DMS79 treated with DMSO at 0.1 percent for 48 hours (cell line): Measurements from ENCODE around the gene THRAP3.
A peak's percentile ranks its signal among the peaks of the same experiment; 100 is the strongest.

Source experiments
- DNase-seq: peaks from one replicate; lab custom pipeline; 2025; lab: John Stamatoyannopoulos, UW

Gene THRAP3

GRCh38 chr1:36301220-36301619 lies 77.0 kb downstream of the THRAP3 start:
- no peak for DNase-seq

GRCh38 chr1:36303244-36303643 lies 79.0 kb downstream of the THRAP3 start:
- DNase-seq, result no peak

- DNase-seq, result no peak
Measured at GRCh38 chr1:36303650-36304360, 79.6 kb downstream of the THRAP3 start.

GRCh38 chr1:36304521-36304920 lies 80.3 kb downstream of the THRAP3 start:
- DNase-seq, result no peak

- DNase-seq, result no peak
Measured at GRCh38 chr1:36304970-36305914, 81.0 kb downstream of the THRAP3 start.

- DNase-seq, result no peak
Measured at GRCh38 chr1:36305915-36306209, 81.6 kb downstream of the THRAP3 start.

GRCh38 chr1:36306210-36306901 lies 82.1 kb downstream of the THRAP3 start, which contains the start of gene SH3D21:
Gene SH3D21, plus strand, starts transcription at chr1:36306368. Its CDS starts 53 bp downstream, at chr1:36306421.
- peak; percentile 68 for DNase-seq

GRCh38 chr1:36306902-36307456 lies 82.7 kb downstream of the THRAP3 start:
- DNase-seq, result peak; percentile 92

GRCh38 chr1:36307601-36308330 lies 83.5 kb downstream of the THRAP3 start:
- no peak for DNase-seq

GRCh38 chr1:36309397-36309796 lies 85.2 kb downstream of the THRAP3 start:
- no peak for DNase-seq

GRCh38 chr1:36320291-36320761 lies 96.1 kb downstream of the THRAP3 start:
- DNase-seq, result no peak

- no peak for DNase-seq
Measured at GRCh38 chr1:36320767-36321118, 96.5 kb downstream of the THRAP3 start.

GRCh38 chr1:36321119-36321951 lies 97.1 kb downstream of the THRAP3 start:
- no peak for DNase-seq

- DNase-seq, result no peak
Measured at GRCh38 chr1:36322041-36322785, 98.0 kb downstream of the THRAP3 start.

GRCh38 chr1:36322786-36323635 lies 98.8 kb downstream of the THRAP3 start:
- DNase-seq, result no peak

GRCh38 chr1:36323636-36324352 lies 99.6 kb downstream of the THRAP3 start, which contains the start of gene EVA1B:
Gene EVA1B, minus strand, starts transcription at chr1:36323645. Its CDS starts 608 bp downstream, at chr1:36323037.
- DNase-seq, result peak; percentile 13

GRCh38 chr1:36324353-36324703 lies 100.1 kb downstream of the THRAP3 start:
- DNase-seq, result no peak

GRCh38 chr1:36326499-36326898 lies 102.3 kb downstream of the THRAP3 start:
- peak; percentile 9 for DNase-seq
